ENCODE data around the gene PIK3AP1. TPM values are rescaled to one million over a fixed set of nuclear protein-coding genes. Genes with fewer than 3 reads are reported as not detected.
A peak's percentile ranks its signal among the peaks of the same experiment; 100 is the strongest.

The PIK3AP1 gene
- total and polyA plus RNA-seq, 2 of the 13 experiments (the other 11 are each of a cell fraction or from before 2014, with no cell fraction given): 3.6 to 13.8 TPM

DNA sequence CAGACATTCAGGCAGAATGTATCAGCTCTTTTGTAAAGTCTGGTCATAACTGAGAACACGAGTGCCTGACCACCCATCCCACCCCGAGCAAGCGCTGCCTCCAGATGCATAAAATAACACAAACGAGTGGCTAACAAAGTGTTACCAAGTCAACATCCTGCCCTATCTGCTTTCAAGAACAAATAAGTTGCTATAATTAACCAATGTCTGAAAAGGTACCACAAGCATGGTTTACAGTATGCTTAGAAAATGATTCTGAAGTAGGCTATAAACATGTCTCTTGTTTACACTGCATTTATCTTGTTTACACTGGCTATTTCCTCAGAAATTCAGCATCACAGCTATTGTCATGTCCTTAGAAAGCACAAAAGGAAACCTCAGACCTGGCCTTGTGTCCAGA lies 49.5 kb downstream of the PIK3AP1 start (continued):
- TF ChIP-seq, protein P1, sequence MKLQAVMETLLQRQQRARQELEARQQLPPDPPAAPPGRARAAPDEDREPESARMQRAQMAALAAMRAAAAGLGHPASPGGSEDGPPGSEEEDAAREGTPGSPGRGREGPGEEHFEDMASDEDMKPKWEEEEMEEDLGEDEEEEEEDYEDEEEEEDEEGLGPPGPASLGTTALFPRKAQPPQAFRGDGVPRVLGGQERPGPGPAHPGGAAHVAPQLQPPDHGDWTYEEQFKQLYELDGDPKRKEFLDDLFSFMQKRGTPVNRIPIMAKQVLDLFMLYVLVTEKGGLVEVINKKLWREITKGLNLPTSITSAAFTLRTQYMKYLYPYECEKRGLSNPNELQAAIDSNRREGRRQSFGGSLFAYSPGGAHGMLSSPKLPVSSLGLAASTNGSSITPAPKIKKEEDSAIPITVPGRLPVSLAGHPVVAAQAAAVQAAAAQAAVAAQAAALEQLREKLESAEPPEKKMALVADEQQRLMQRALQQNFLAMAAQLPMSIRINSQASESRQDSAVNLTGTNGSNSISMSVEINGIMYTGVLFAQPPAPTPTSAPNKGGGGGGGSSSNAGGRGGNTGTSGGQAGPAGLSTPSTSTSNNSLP (IDR thresholded peaks at IDR 0.05; ENCODE audit: low read depth, low read length): peak; percentile 29; the same call in 1 of the 2 replicates
- peak; percentile 56; the same call in 1 of the 2 replicates for TF ChIP-seq HDAC1 (CRISPR knock-in tag; IDR thresholded peaks at IDR 0.05)
- peak; percentile 78 for TF ChIP-seq ISL2 (CRISPR knock-in tag; IDR thresholded peaks at IDR 0.05)
- TF ChIP-seq SNRNP70 (IDR thresholded peaks at IDR 0.05; ENCODE audit: low read depth, low read length): no peak
- TF ChIP-seq, protein P2, sequence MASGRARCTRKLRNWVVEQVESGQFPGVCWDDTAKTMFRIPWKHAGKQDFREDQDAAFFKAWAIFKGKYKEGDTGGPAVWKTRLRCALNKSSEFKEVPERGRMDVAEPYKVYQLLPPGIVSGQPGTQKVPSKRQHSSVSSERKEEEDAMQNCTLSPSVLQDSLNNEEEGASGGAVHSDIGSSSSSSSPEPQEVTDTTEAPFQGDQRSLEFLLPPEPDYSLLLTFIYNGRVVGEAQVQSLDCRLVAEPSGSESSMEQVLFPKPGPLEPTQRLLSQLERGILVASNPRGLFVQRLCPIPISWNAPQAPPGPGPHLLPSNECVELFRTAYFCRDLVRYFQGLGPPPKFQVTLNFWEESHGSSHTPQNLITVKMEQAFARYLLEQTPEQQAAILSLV (CRISPR knock-in tag; IDR thresholded peaks at IDR 0.05; ENCODE audit: borderline replicate concordance): no peak
- no peak for TF ChIP-seq ZNF768 (CRISPR knock-in tag; IDR thresholded peaks at IDR 0.05)
- peak; percentile 99 for TF ChIP-seq HHEX (CRISPR knock-in tag; IDR thresholded peaks at IDR 0.05)
- TF ChIP-seq SMC3 (IDR thresholded peaks at IDR 0.05; ENCODE audit: low read length): no peak
- TF ChIP-seq, protein P3, sequence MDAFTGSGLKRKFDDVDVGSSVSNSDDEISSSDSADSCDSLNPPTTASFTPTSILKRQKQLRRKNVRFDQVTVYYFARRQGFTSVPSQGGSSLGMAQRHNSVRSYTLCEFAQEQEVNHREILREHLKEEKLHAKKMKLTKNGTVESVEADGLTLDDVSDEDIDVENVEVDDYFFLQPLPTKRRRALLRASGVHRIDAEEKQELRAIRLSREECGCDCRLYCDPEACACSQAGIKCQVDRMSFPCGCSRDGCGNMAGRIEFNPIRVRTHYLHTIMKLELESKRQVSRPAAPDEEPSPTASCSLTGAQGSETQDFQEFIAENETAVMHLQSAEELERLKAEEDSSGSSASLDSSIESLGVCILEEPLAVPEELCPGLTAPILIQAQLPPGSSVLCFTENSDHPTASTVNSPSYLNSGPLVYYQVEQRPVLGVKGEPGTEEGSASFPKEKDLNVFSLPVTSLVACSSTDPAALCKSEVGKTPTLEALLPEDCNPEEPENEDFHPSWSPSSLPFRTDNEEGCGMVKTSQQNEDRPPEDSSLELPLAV (CRISPR knock-in tag; conservative IDR thresholded peaks at IDR 0.05; ENCODE audit: low read depth): no peak
- TF ChIP-seq SNAI1 (CRISPR knock-in tag; IDR thresholded peaks at IDR 0.05; ENCODE audit: borderline replicate concordance): no peak
- no peak for TF ChIP-seq NONO (IDR thresholded peaks at IDR 0.05)
- TF ChIP-seq NONO (CRISPR knock-in tag; conservative IDR thresholded peaks at IDR 0.05): no peak
- no peak for TF ChIP-seq ZBTB39 (CRISPR knock-in tag; IDR thresholded peaks at IDR 0.05)
- no peak for TF ChIP-seq RBAK (CRISPR knock-in tag; IDR thresholded peaks at IDR 0.05)
- peak; percentile 91 for TF ChIP-seq RERE (CRISPR knock-in tag; IDR thresholded peaks at IDR 0.05; ENCODE audit: low read depth)
- TF ChIP-seq, protein P4, sequence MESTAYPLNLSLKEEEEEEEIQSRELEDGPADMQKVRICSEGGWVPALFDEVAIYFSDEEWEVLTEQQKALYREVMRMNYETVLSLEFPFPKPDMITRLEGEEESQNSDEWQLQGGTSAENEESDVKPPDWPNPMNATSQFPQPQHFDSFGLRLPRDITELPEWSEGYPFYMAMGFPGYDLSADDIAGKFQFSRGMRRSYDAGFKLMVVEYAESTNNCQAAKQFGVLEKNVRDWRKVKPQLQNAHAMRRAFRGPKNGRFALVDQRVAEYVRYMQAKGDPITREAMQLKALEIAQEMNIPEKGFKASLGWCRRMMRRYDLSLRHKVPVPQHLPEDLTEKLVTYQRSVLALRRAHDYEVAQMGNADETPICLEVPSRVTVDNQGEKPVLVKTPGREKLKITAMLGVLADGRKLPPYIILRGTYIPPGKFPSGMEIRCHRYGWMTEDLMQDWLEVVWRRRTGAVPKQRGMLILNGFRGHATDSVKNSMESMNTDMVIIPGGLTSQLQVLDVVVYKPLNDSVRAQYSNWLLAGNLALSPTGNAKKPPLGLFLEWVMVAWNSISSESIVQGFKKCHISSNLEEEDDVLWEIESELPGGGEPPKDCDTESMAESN (CRISPR knock-in tag; conservative IDR thresholded peaks at IDR 0.05): no peak
- no peak for TF ChIP-seq ZNF230 (CRISPR knock-in tag; IDR thresholded peaks at IDR 0.05)
